IMR-90 (cell line): Measurements from ENCODE around the gene TK2. TPM values are rescaled to one million over a fixed set of nuclear protein-coding genes. Genes with fewer than 3 reads are reported as not detected.

Experiments
- ATAC-seq: fragments of 200-7000 bp; cut with Tn5 transposase; 2 replicates; pipeline ENCODE4 v1.9.1; 2020; ENCODE audit warnings: low read depth, mild to moderate bottlenecking, moderate library complexity
- BruUV-seq: library from RNA; stranded (reverse); fragments of 400-500 nt; replicated peaks from 2 replicates; lab custom pipeline; 2021; lab: Mats Ljungman, UMichigan
- CTCF ChIA-PET: fragments of 300-600 bp; formaldehyde crosslinking; extraction: SDS; loops from one replicate; lab custom pipeline; 2021; ENCODE audit warnings: antibody characterized with exemption; lab: Yijun Ruan, JAX
- POLR2A ChIA-PET: fragments of 300-600 bp; sonication (Branson Sonifier 250); formaldehyde crosslinking; loops from one replicate; lab custom pipeline; 2022; ENCODE audit warnings: antibody characterized with exemption; ENCODE audit not compliant: unreplicated experiment; lab: Charles Lee
- DNase-seq: peaks from one replicate; pipeline ENCODE4 v3.0.0; 2013
- H2AFZ ChIP-seq: replicated peaks from 2 replicates; pipeline ENCODE3; 2013; ENCODE audit warnings: low read length, mild to moderate bottlenecking; ENCODE audit not compliant: poor library complexity
- H2AK5ac ChIP-seq: 2 replicates; pipeline ENCODE4 v1.6.1; 2013; ENCODE audit warnings: low read depth, low read length, inconsistent platforms
- H2AK9ac ChIP-seq: replicated peaks from 2 replicates; pipeline ENCODE3; 2013; ENCODE audit warnings: mild to moderate bottlenecking, low read depth, low read length, moderate library complexity; ENCODE audit not compliant: poor library complexity
- H2BK120ac ChIP-seq: 2 replicates; pipeline ENCODE4 v1.6.1; 2013; ENCODE audit warnings: low read depth, low read length, inconsistent platforms
- H2BK15ac ChIP-seq: 3 replicates; pipeline ENCODE4 v1.6.1; 2013; ENCODE audit warnings: low read depth, low read length, inconsistent platforms
- H2BK20ac ChIP-seq: 2 replicates; pipeline ENCODE4 v1.6.1; 2013; ENCODE audit warnings: low read depth, mild to moderate bottlenecking, inconsistent platforms, low read length, moderate library complexity
- H2BK5ac ChIP-seq: 2 replicates; pipeline ENCODE4 v1.6.1; 2013; ENCODE audit warnings: mild to moderate bottlenecking, low read depth, low read length, inconsistent platforms; ENCODE audit not compliant: poor library complexity, severe bottlenecking
- H3K14ac ChIP-seq: replicated peaks from 2 replicates; pipeline ENCODE4 v1.6.1; 2013; ENCODE audit warnings: low read depth, low read length, inconsistent platforms
- H3K18ac ChIP-seq: 2 replicates; pipeline ENCODE4 v1.6.1; 2013; ENCODE audit warnings: low read depth, low read length, control low read depth
- H3K23ac ChIP-seq: 2 replicates; pipeline ENCODE4 v1.6.1; 2013; ENCODE audit warnings: low read depth, low read length, inconsistent platforms
- H3K27ac ChIP-seq: 2 replicates; pipeline ENCODE4 v1.5.1; 2013; ENCODE audit warnings: mild to moderate bottlenecking, control low read depth, low read length; ENCODE audit not compliant: insufficient read depth
- H3K27me3 ChIP-seq: 2 replicates; pipeline ENCODE4 v1.6.1; 2013; ENCODE audit warnings: low read length; ENCODE audit not compliant: control insufficient read depth, insufficient read depth
- H3K36me3 ChIP-seq: 2 replicates; pipeline ENCODE4 v1.6.1; 2013; ENCODE audit warnings: low read length, mixed read lengths; ENCODE audit not compliant: control insufficient read depth, insufficient read depth
- H3K4ac ChIP-seq: 2 replicates; pipeline ENCODE4 v1.6.1; 2013; ENCODE audit warnings: low read depth, low read length, inconsistent platforms
- H3K4me1 ChIP-seq: 2 replicates; pipeline ENCODE4 v1.6.1; 2013; ENCODE audit warnings: low read length, mixed read lengths; ENCODE audit not compliant: control insufficient read depth, insufficient read depth
- H3K4me2 ChIP-seq: 2 replicates; pipeline ENCODE4 v1.6.1; 2013; ENCODE audit warnings: low read depth, mild to moderate bottlenecking, control low read depth, low read length, moderate library complexity
- H3K4me3 ChIP-seq: 2 replicates; pipeline ENCODE4 v1.5.1; 2013; ENCODE audit warnings: low read depth, mild to moderate bottlenecking, control low read depth, low read length, moderate library complexity; ENCODE audit not compliant: insufficient read depth
- H3K56ac ChIP-seq: 2 replicates; pipeline ENCODE4 v1.6.1; 2013; ENCODE audit warnings: low read length, inconsistent platforms; ENCODE audit not compliant: insufficient read depth; ENCODE audit errors: extremely low read depth
- H3K79me1 ChIP-seq, 2 experiments: 2 replicates each; pipeline ENCODE4 v1.6.1; 2013; ENCODE audit warnings: low read length in 2 of 2, inconsistent platforms in 1 of 2, low read depth in 1 of 2
- H3K9ac ChIP-seq: 2 replicates; pipeline ENCODE4 v1.6.1; 2013; ENCODE audit warnings: low read depth, low read length, control low read depth
- H3K9me1 ChIP-seq: 2 replicates; pipeline ENCODE4 v1.6.1; 2013; ENCODE audit warnings: low read length, inconsistent platforms; ENCODE audit not compliant: insufficient read depth
- H3K9me3 ChIP-seq: 2 replicates; pipeline ENCODE4 v1.6.1; 2013; ENCODE audit warnings: low read length; ENCODE audit not compliant: control insufficient read depth, insufficient read depth
- H4K20me1 ChIP-seq: 2 replicates; pipeline ENCODE4 v1.6.1; 2013; ENCODE audit warnings: low read length, inconsistent platforms; ENCODE audit not compliant: insufficient read depth
- H4K5ac ChIP-seq: 2 replicates; pipeline ENCODE4 v1.6.1; 2013; ENCODE audit warnings: mild to moderate bottlenecking, low read depth, low read length, control low read depth
- H4K8ac ChIP-seq, 2 experiments: 2 replicates each; pipeline ENCODE4 v1.6.1; 2013; ENCODE audit warnings: low read depth in 2 of 2, low read length in 2 of 2, control low read depth in 1 of 2, inconsistent platforms in 1 of 2
- H4K91ac ChIP-seq: 2 replicates; pipeline ENCODE4 v1.6.1; 2013; ENCODE audit warnings: low read depth, low read length, inconsistent platforms; ENCODE audit not compliant: insufficient read depth
- CHD1 ChIP-seq: IDR thresholded peaks from 2 replicates; pipeline ENCODE4 v1.6.1; 2012; ENCODE audit warnings: low read depth, low read length, improper control_type of control experiment
- MAZ ChIP-seq: IDR thresholded peaks from 2 replicates; pipeline ENCODE4 v1.6.1; 2012; ENCODE audit warnings: low read depth, mild to moderate bottlenecking, low read length, improper control_type of control experiment, moderate library complexity, borderline replicate concordance
- RCOR1 ChIP-seq: IDR thresholded peaks from 2 replicates; pipeline ENCODE4 v1.6.1; 2012; ENCODE audit warnings: mild to moderate bottlenecking, low read length, improper control_type of control experiment; ENCODE audit not compliant: insufficient replicate concordance
- WGBS, 2 experiments: methylation state at CpG; one replicate each; pipeline versions ENCODE4 v1.1.5 to v1.1.7; 2013; ENCODE audit warnings: missing lambda C conversion rate in 2 of 2; ENCODE audit not compliant: insufficient read length in 1 of 2; ENCODE audit errors: extremely low coverage in 2 of 2; 5-methylcytosine and 5-hydroxymethylcytosine counted together
- dilution Hi-C: fragments of 300-500 bp; cut with HindIII; formaldehyde crosslinking; loops from one replicate; pipeline ENCODE4 v1.14.3; 2018; ENCODE audit warnings: low sequenced_read_pairs; ENCODE audit not compliant: unreplicated experiment
- in situ Hi-C: fragments of 300-500 bp; cut with MboI; formaldehyde crosslinking; loops from 3 replicates; pipeline ENCODE4 v1.14.3; 2019; ENCODE audit warnings: low sequenced_read_pairs, inconsistent platforms, mixed read lengths
- intact Hi-C: fragments of 100-400 bp; cut with micrococcal nuclease; formaldehyde crosslinking; loops from 2 replicates; pipeline ENCODE4 v1.10.0; 2022
- polyA plus RNA-seq, 3 experiments: library from polyadenylated mRNA; depleted of rRNA; stranded (reverse); fragments of >200 nt; gene quantifications; 2 replicates each; pipeline ENCODE4 v1.2.3, GENCODE V29; 2012; ENCODE audit warnings: low replicate concordance in 1 of 3
- total RNA-seq: library from RNA; depleted of rRNA; stranded (reverse); fragments of >200 nt; gene quantifications from 2 replicates; pipeline ENCODE4 v1.2.3, GENCODE V29; 2012

The TK2 gene
- total and polyA plus RNA-seq, 2 of the 4 experiments (the other 2 are of a cell fraction): 14.7 to 16.5 TPM

GRCh38 chr16:66480265-66481080, 69.4 kb downstream of the TK2 start:
- no peak overlapping the region for H4K8ac ChIP-seq
- POLR2A ChIA-PET: no interaction called here
- no peak overlapping the region for H3K18ac ChIP-seq
- no peaks in the 10 kb centered on the region for H3K9me3 ChIP-seq
- CTCF ChIA-PET: no interaction called here
- no peak overlapping the region for H4K91ac ChIP-seq
- no peak overlapping the region for H3K4me2 ChIP-seq
- no peak overlapping the region for H2AK9ac ChIP-seq
- no peak for ATAC-seq
- H3K9ac ChIP-seq: no peak overlapping the region
- no peak overlapping the region for H2AK5ac ChIP-seq
- in situ Hi-C loops (no loop called here), dilution Hi-C loops (no loop called here), intact Hi-C loops (loop anchor here (5.0 kb wide), 1 partner anchor 203 kb away; no protein-coding TSS in a partner anchor)
- H3K27ac ChIP-seq: no peak overlapping the region
- H3K23ac ChIP-seq: no peak overlapping the region
- H2BK5ac ChIP-seq: no peak overlapping the region
- H3K36me3 ChIP-seq: no peaks in the 10 kb centered on the region
- no peak overlapping the region for H3K4me3 ChIP-seq
- TF ChIP-seq CHD1 (no peak), MAZ (no peak), RCOR1 (no peak)
- no peak overlapping the region for H2BK120ac ChIP-seq
- no peak overlapping the region for H3K56ac ChIP-seq
- H2AFZ ChIP-seq: no peak overlapping the region
- no peaks in the 10 kb centered on the region for H3K4me1 ChIP-seq
- no peak overlapping the region for H4K5ac ChIP-seq
- no TSS peak for BruUV-seq
- H3K27me3 ChIP-seq: peaks cover 5% of the 10 kb centered on the region; the same call in 1 of the 2 replicates
- H3K14ac ChIP-seq: no peak overlapping the region
- no peak for DNase-seq
- WGBS, 2 experiments: 82% methylated on average over 11 of the region's 25 CpGs; no CpG with 5 or more reads in 1 of the 2 experiments
- no peaks in the 10 kb centered on the region for H3K79me1 ChIP-seq
- no peaks in the 10 kb centered on the region for H4K20me1 ChIP-seq
- H3K9me1 ChIP-seq: no peaks in the 10 kb centered on the region
- H3K4ac ChIP-seq: no peak overlapping the region
- H2BK20ac ChIP-seq: no peak overlapping the region
- no peak overlapping the region for H2BK15ac ChIP-seq
